ENCODE measurements around the gene NRXN3. TPM values are rescaled to one million over a fixed set of nuclear protein-coding genes. Genes with fewer than 3 reads are reported as not detected.

Gene NRXN3
- total RNA-seq, 1 experiment from 2014 or later, result not detected

GRCh38 chr14:78127961-78128360 is 42.2 kb upstream of the NRXN3 start:
- POLR2A ChIA-PET (ENCODE audit: unreplicated experiment), result no interaction called here
- Histone ChIP-seq H3K4me1 (replicated peaks; ENCODE audit: insufficient read depth) (no peaks in the 10 kb centered on the region), H3K9me3 (ENCODE audit: insufficient read depth, low read depth) (no peaks in the 10 kb centered on the region), H3F3A (ENCODE audit: insufficient read depth, low read depth) (no peaks in the 10 kb centered on the region), H4K20me1 (ENCODE audit: insufficient read depth) (no peaks in the 10 kb centered on the region), H3K9me2 (ENCODE audit: insufficient read depth) (no peaks in the 10 kb centered on the region), H3K36me3 (ENCODE audit: low read depth) (no peaks in the 10 kb centered on the region), H3K4me3 (no peak overlapping the region), H3K79me2 (ENCODE audit: low read depth) (no peaks in the 10 kb centered on the region), H3K27ac (no peak overlapping the region), H3K27me3 (ENCODE audit: insufficient read depth, low read depth) (peaks cover 54% of the 10 kb centered on the region), H3K4me2 (no peak overlapping the region), H2AFZ (no peak overlapping the region)
- intact Hi-C loops (cut with micrococcal nuclease; ENCODE audit: unreplicated experiment), result no loop called here
- BruUV-seq (replicated peaks), result no TSS peak
- TF ChIP-seq, protein P1, sequence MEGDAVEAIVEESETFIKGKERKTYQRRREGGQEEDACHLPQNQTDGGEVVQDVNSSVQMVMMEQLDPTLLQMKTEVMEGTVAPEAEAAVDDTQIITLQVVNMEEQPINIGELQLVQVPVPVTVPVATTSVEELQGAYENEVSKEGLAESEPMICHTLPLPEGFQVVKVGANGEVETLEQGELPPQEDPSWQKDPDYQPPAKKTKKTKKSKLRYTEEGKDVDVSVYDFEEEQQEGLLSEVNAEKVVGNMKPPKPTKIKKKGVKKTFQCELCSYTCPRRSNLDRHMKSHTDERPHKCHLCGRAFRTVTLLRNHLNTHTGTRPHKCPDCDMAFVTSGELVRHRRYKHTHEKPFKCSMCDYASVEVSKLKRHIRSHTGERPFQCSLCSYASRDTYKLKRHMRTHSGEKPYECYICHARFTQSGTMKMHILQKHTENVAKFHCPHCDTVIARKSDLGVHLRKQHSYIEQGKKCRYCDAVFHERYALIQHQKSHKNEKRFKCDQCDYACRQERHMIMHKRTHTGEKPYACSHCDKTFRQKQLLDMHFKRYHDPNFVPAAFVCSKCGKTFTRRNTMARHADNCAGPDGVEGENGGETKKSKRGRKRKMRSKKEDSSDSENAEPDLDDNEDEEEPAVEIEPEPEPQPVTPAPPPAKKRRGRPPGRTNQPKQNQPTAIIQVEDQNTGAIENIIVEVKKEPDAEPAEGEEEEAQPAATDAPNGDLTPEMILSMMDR (conservative IDR thresholded peaks at IDR 0.05), result no peak
- TF ChIP-seq EZH2 (IDR thresholded peaks at IDR 0.05; ENCODE audit: low read depth), result no peak
- no peak for DNase-seq
- CTCF ChIA-PET, result no interaction called here

GRCh38 chr14:78129375-78129774 is 40.8 kb upstream of the NRXN3 start:
- Histone ChIP-seq H3K27me3 (ENCODE audit: insufficient read depth, low read depth) (peaks cover 40% of the 10 kb centered on the region), H3F3A (ENCODE audit: insufficient read depth, low read depth) (no peaks in the 10 kb centered on the region), H2AFZ (no peak overlapping the region), H3K79me2 (ENCODE audit: low read depth) (no peaks in the 10 kb centered on the region), H3K36me3 (ENCODE audit: low read depth) (no peaks in the 10 kb centered on the region), H3K9me2 (ENCODE audit: insufficient read depth) (no peaks in the 10 kb centered on the region), H3K9me3 (ENCODE audit: insufficient read depth, low read depth) (no peaks in the 10 kb centered on the region), H3K4me2 (no peak overlapping the region), H3K4me3 (no peak overlapping the region), H4K20me1 (ENCODE audit: insufficient read depth) (no peaks in the 10 kb centered on the region), H3K27ac (no peak overlapping the region), H3K4me1 (replicated peaks; ENCODE audit: insufficient read depth) (no peaks in the 10 kb centered on the region)
- BruUV-seq (replicated peaks), result no TSS peak
- no peak for TF ChIP-seq EZH2 (IDR thresholded peaks at IDR 0.05; ENCODE audit: low read depth)
- intact Hi-C loops (cut with micrococcal nuclease; ENCODE audit: unreplicated experiment), result no loop called here
- CTCF ChIA-PET, result no interaction called here
- POLR2A ChIA-PET (ENCODE audit: unreplicated experiment), result no interaction called here
- no peak for DNase-seq

GRCh38 chr14:78130356-78130755 is 39.8 kb upstream of the NRXN3 start:
- intact Hi-C loops (cut with micrococcal nuclease; ENCODE audit: unreplicated experiment), result no loop called here
- no peaks in the 10 kb centered on the region for H4K20me1 ChIP-seq (ENCODE audit: insufficient read depth)
- H3K4me2 ChIP-seq, result no peak overlapping the region
- no peaks in the 10 kb centered on the region for H3K9me3 ChIP-seq (ENCODE audit: insufficient read depth, low read depth)
- ChIA-PET CTCF (no interaction called here), POLR2A (ENCODE audit: unreplicated experiment) (no interaction called here)
- H3K27ac ChIP-seq, result no peak overlapping the region
- no peaks in the 10 kb centered on the region for H3F3A ChIP-seq (ENCODE audit: insufficient read depth, low read depth)
- no TSS peak for BruUV-seq (replicated peaks)
- H3K27me3 ChIP-seq (ENCODE audit: insufficient read depth, low read depth), result peaks cover 30% of the 10 kb centered on the region
- no peak for DNase-seq
- no peak overlapping the region for H2AFZ ChIP-seq
- H3K4me1 ChIP-seq (replicated peaks; ENCODE audit: insufficient read depth), result no peaks in the 10 kb centered on the region
- no peaks in the 10 kb centered on the region for H3K36me3 ChIP-seq (ENCODE audit: low read depth)
- TF ChIP-seq, protein P1 (conservative IDR thresholded peaks at IDR 0.05), result no peak
- TF ChIP-seq EZH2 (IDR thresholded peaks at IDR 0.05; ENCODE audit: low read depth), result no peak
- no peaks in the 10 kb centered on the region for H3K9me2 ChIP-seq (ENCODE audit: insufficient read depth)
- no peak overlapping the region for H3K4me3 ChIP-seq
- H3K79me2 ChIP-seq (ENCODE audit: low read depth), result no peaks in the 10 kb centered on the region

GRCh38 chr14:78131201-78131600 is 39.0 kb upstream of the NRXN3 start:
- BruUV-seq (replicated peaks), result no TSS peak
- ChIA-PET POLR2A (ENCODE audit: unreplicated experiment) (no interaction called here), CTCF (no interaction called here)
- no peaks in the 10 kb centered on the region for H3K4me1 ChIP-seq (replicated peaks; ENCODE audit: insufficient read depth)
- no peak overlapping the region for H2AFZ ChIP-seq
- H3K4me3 ChIP-seq, result no peak overlapping the region
- H3K9me3 ChIP-seq (ENCODE audit: insufficient read depth, low read depth), result no peaks in the 10 kb centered on the region
- H3K79me2 ChIP-seq (ENCODE audit: low read depth), result no peaks in the 10 kb centered on the region
- intact Hi-C loops (cut with micrococcal nuclease; ENCODE audit: unreplicated experiment), result no loop called here
- no peak overlapping the region for H3K27ac ChIP-seq
- H3K9me2 ChIP-seq (ENCODE audit: insufficient read depth), result no peaks in the 10 kb centered on the region
- no peaks in the 10 kb centered on the region for H3F3A ChIP-seq (ENCODE audit: insufficient read depth, low read depth)
- TF ChIP-seq, protein P1 (conservative IDR thresholded peaks at IDR 0.05), result no peak
- no peak for TF ChIP-seq EZH2 (IDR thresholded peaks at IDR 0.05; ENCODE audit: low read depth)
- H3K36me3 ChIP-seq (ENCODE audit: low read depth), result no peaks in the 10 kb centered on the region
- no peak for DNase-seq
- H3K27me3 ChIP-seq (ENCODE audit: insufficient read depth, low read depth), result peaks cover 22% of the 10 kb centered on the region
- H4K20me1 ChIP-seq (ENCODE audit: insufficient read depth), result no peaks in the 10 kb centered on the region
- no peak overlapping the region for H3K4me2 ChIP-seq

Data from PC-9 (cell line).